ENCODE measurements around the gene STK11.

The STK11 gene

GRCh38 chr19:1271528-1272422 is 66.2 kb downstream of the STK11 start:
- no peak for DNase-seq (ENCODE audit: extremely low spot score)
- POLR2A ChIA-PET = interaction anchor here (1.1 to 2.7 kb wide), 3 partner anchors 8 to 28 kb away, joined by 3 to 18 read pairs (median 4); no protein-coding TSS in a partner anchor
- no peak for TF ChIP-seq TARDBP (IDR thresholded peaks at IDR 0.05)
- TF ChIP-seq ELF4 (IDR thresholded peaks at IDR 0.05) = no peak
- TF ChIP-seq FOXK2 (IDR thresholded peaks at IDR 0.05) = no peak
- TF ChIP-seq L3MBTL2 (conservative IDR thresholded peaks at IDR 0.05) = no peak
- no peak for TF ChIP-seq NFRKB (IDR thresholded peaks at IDR 0.05)
- TF ChIP-seq BHLHE40 (IDR thresholded peaks at IDR 0.05; ENCODE audit: borderline replicate concordance) = no peak
- no peak for TF ChIP-seq HDGF (IDR thresholded peaks at IDR 0.05; ENCODE audit: borderline replicate concordance)
- TF ChIP-seq CTBP1 (IDR thresholded peaks at IDR 0.05; ENCODE audit: borderline replicate concordance) = no peak
- no peak for TF ChIP-seq PKNOX1 (IDR thresholded peaks at IDR 0.05)
- TF ChIP-seq ARNT (IDR thresholded peaks at IDR 0.05) = no peak
- TF ChIP-seq FOXA1 (IDR thresholded peaks at IDR 0.05) = no peak
- TF ChIP-seq FOXM1 (IDR thresholded peaks at IDR 0.05; ENCODE audit: borderline replicate concordance) = no peak
- no peak for TF ChIP-seq ZNF384 (IDR thresholded peaks at IDR 0.05)
- TF ChIP-seq LEF1 (IDR thresholded peaks at IDR 0.05; ENCODE audit: borderline replicate concordance) = no peak
- no peak for TF ChIP-seq SP1 (IDR thresholded peaks at IDR 0.05)
- no peak for TF ChIP-seq SUZ12 (IDR thresholded peaks at IDR 0.05)
- CTCF ChIA-PET = interaction anchor here (1.5 kb wide), 1 partner anchor 27 kb away, joined by 8 read pairs; no protein-coding TSS in a partner anchor

GRCh38 chr19:1272423-1273262 is 67.1 kb downstream of the STK11 start:
- TF ChIP-seq FOXM1 (IDR thresholded peaks at IDR 0.05; ENCODE audit: borderline replicate concordance) (no peak), HDGF (IDR thresholded peaks at IDR 0.05; ENCODE audit: borderline replicate concordance) (no peak), ZNF384 (IDR thresholded peaks at IDR 0.05) (no peak)

GRCh38 chr19:1273263-1274041 is 67.9 kb downstream of the STK11 start:
- DNase-seq (ENCODE audit: extremely low spot score) = no peak
- CTCF ChIA-PET = interaction anchor here (2.0 kb wide), 1 partner anchor 29 kb away, joined by 20 read pairs; no protein-coding TSS in a partner anchor
- POLR2A ChIA-PET = interaction anchor here (0.7 to 2.7 kb wide), 9 partner anchors 8 to 81 kb away, joined by 3 to 18 read pairs (median 3); partner anchors contain the start of gene ATP5F1D
- TF ChIP-seq HDGF (IDR thresholded peaks at IDR 0.05; ENCODE audit: borderline replicate concordance) = 0 out of 2 replicates have a peak, but pooled peaks have one; percentile 95
- TF ChIP-seq NFRKB (IDR thresholded peaks at IDR 0.05) = no peak

More at GRCh38 chr19:1272423-1273262, 67.1 kb downstream of the STK11 start:
- no peak for DNase-seq (ENCODE audit: extremely low spot score)
- CTCF ChIA-PET = interaction anchor here (1.5 to 2.0 kb wide), 2 partner anchors 28 kb away, joined by 8 to 20 read pairs; no protein-coding TSS in a partner anchor
- POLR2A ChIA-PET = interaction anchor here (0.7 to 2.7 kb wide), 6 partner anchors 7 to 82 kb away, joined by 3 to 18 read pairs (median 5); a partner anchor contains a TSS

- ChIA-PET CTCF (interaction anchor here (2.0 kb wide), 1 partner anchor 30 kb away, joined by 20 read pairs; no protein-coding TSS in a partner anchor), POLR2A (interaction anchor here (0.9 to 2.7 kb wide), 6 partner anchors 9 to 30 kb away, joined by 3 to 18 read pairs (median 4); no protein-coding TSS in a partner anchor)
- TF ChIP-seq ELF4 (IDR thresholded peaks at IDR 0.05) (no peak), ZNF384 (IDR thresholded peaks at IDR 0.05) (no peak), ARNT (IDR thresholded peaks at IDR 0.05) (no peak), PKNOX1 (IDR thresholded peaks at IDR 0.05) (no peak), NFRKB (IDR thresholded peaks at IDR 0.05) (no peak), FOXA1 (IDR thresholded peaks at IDR 0.05) (no peak), SP1 (IDR thresholded peaks at IDR 0.05) (no peak), FOXK2 (IDR thresholded peaks at IDR 0.05) (no peak), BHLHE40 (IDR thresholded peaks at IDR 0.05; ENCODE audit: borderline replicate concordance) (no peak), FOXM1 (IDR thresholded peaks at IDR 0.05; ENCODE audit: borderline replicate concordance) (no peak), HDGF (IDR thresholded peaks at IDR 0.05; ENCODE audit: borderline replicate concordance) (no peak), CTBP1 (IDR thresholded peaks at IDR 0.05; ENCODE audit: borderline replicate concordance) (no peak), LEF1 (IDR thresholded peaks at IDR 0.05; ENCODE audit: borderline replicate concordance) (no peak), L3MBTL2 (conservative IDR thresholded peaks at IDR 0.05) (no peak; the same call in 1 of the 2 replicates), TARDBP (IDR thresholded peaks at IDR 0.05) (no peak), SUZ12 (IDR thresholded peaks at IDR 0.05) (no peak)
- DNase-seq (ENCODE audit: extremely low spot score) = no peak
Measured at GRCh38 chr19:1274081-1274851, 68.7 kb downstream of the STK11 start.

GRCh38 chr19:1274852-1275259 is 69.3 kb downstream of the STK11 start:
- no peak for DNase-seq (ENCODE audit: extremely low spot score)
- ChIA-PET CTCF (interaction anchor here (1.0 to 2.0 kb wide), 3 partner anchors 9 to 31 kb away, joined by 3 to 20 read pairs (median 3); no protein-coding TSS in a partner anchor), POLR2A (interaction anchor here (0.6 to 2.7 kb wide), 9 partner anchors 8 to 197 kb away, joined by 3 to 18 read pairs (median 3); no protein-coding TSS in a partner anchor)
- peak; percentile 79; the same call in 1 of the 2 replicates for TF ChIP-seq LEF1 (IDR thresholded peaks at IDR 0.05; ENCODE audit: borderline replicate concordance)
- peak; percentile 65; the same call in 1 of the 2 replicates for TF ChIP-seq L3MBTL2 (conservative IDR thresholded peaks at IDR 0.05)
- TF ChIP-seq SUZ12 (IDR thresholded peaks at IDR 0.05) = no peak

Measured in HEK293T (cell line).